Measurements from ENCODE around the gene CNTN6. TPM values are rescaled to one million over a fixed set of nuclear protein-coding genes. Genes with fewer than 3 reads are reported as not detected.
"Not testable (repeated sequence)": the region's sequence is repeated elsewhere in the genome, so short reads cannot be mapped to it uniquely, and the experiment has no call there.

Gene CNTN6
- total and polyA plus RNA-seq, 5 donors: 0.02 to 0.72 (median 0.14) TPM

GRCh38 chr3:1356101-1356500 is 263.3 kb downstream of the CNTN6 start:
- intact Hi-C loops (cut with DNase I): no loop called here
- H3K27me3 ChIP-seq (ENCODE audit: control insufficient read depth, insufficient read depth): no peaks in the 10 kb centered on the region
- H3K4me1 ChIP-seq (ENCODE audit: control insufficient read depth, insufficient read depth, low read length): no peaks in the 10 kb centered on the region
- H3K27ac ChIP-seq (ENCODE audit: low read length): no peak overlapping the region
- no peaks in the 10 kb centered on the region for H3K9me3 ChIP-seq (ENCODE audit: control insufficient read depth, low read length)
- no peak overlapping the region for H3K4me3 ChIP-seq (ENCODE audit: low read length)
- DNase-seq (no peak), ATAC-seq (no peak)
- 78% methylated on average over 3 of the region's 3 CpGs for WGBS

- 83% methylated on average over 2 of the region's 2 CpGs for WGBS
- no peaks in the 10 kb centered on the region for H3K27me3 ChIP-seq (ENCODE audit: control insufficient read depth, insufficient read depth)
- intact Hi-C loops (cut with DNase I): no loop called here
- no peak overlapping the region for H3K27ac ChIP-seq (ENCODE audit: low read length)
- no peak for ATAC-seq
- H3K9me3 ChIP-seq (ENCODE audit: control insufficient read depth, low read length): no peaks in the 10 kb centered on the region
- no peak overlapping the region for H3K4me3 ChIP-seq (ENCODE audit: low read length)
- no peak for DNase-seq
- no peaks in the 10 kb centered on the region for H3K4me1 ChIP-seq (ENCODE audit: control insufficient read depth, insufficient read depth, low read length)
Observed at GRCh38 chr3:1365528-1365927, 272.7 kb downstream of the CNTN6 start.

DNA sequence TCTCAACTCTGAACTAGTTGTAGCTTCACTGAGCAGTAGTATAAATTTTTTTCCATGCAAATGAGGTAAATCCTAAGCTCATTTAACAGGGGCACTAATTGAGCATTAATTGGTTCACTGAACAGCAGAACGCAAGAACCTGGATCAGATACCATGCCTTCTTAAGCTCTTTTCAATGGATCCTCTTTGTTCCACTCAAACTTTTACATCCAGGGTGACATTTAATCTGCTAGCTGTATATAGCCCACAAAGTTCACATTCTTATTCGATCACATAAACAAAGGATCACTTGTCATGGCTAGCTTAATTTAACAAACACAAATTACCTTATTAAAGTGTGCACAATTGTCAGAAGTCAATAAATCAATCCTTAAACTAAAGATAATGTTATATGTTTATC is 281.6 kb downstream of the CNTN6 start:
- WGBS: 82% methylated on average over 2 of the region's 2 CpGs
- ATAC-seq (no peak), DNase-seq (no peak)
- no peak overlapping the region for H3K27ac ChIP-seq (ENCODE audit: low read length)
- intact Hi-C loops (cut with DNase I): no loop called here
- H3K4me1 ChIP-seq (ENCODE audit: control insufficient read depth, insufficient read depth, low read length): no peaks in the 10 kb centered on the region
- H3K27me3 ChIP-seq (ENCODE audit: control insufficient read depth, insufficient read depth): no peaks in the 10 kb centered on the region
- H3K4me3 ChIP-seq (ENCODE audit: low read length): no peak overlapping the region
- H3K9me3 ChIP-seq (ENCODE audit: control insufficient read depth, low read length): no peaks in the 10 kb centered on the region

GRCh38 chr3:1375145-1375544 is 282.3 kb downstream of the CNTN6 start:
- no peak overlapping the region for H3K4me3 ChIP-seq (ENCODE audit: low read length)
- H3K4me1 ChIP-seq (ENCODE audit: control insufficient read depth, insufficient read depth, low read length): no peaks in the 10 kb centered on the region
- H3K27ac ChIP-seq (ENCODE audit: low read length): no peak overlapping the region
- no peak for ATAC-seq
- WGBS: 68% methylated on average over 1 of the region's 1 CpG
- no peaks in the 10 kb centered on the region for H3K27me3 ChIP-seq (ENCODE audit: control insufficient read depth, insufficient read depth)
- H3K9me3 ChIP-seq (ENCODE audit: control insufficient read depth, low read length): no peaks in the 10 kb centered on the region
- no peak for DNase-seq
- intact Hi-C loops (cut with DNase I): no loop called here

GRCh38 chr3:1380926-1381646 is 288.3 kb downstream of the CNTN6 start:
- no peak overlapping the region for H3K27ac ChIP-seq (ENCODE audit: low read length)
- no peak overlapping the region for H3K4me3 ChIP-seq (ENCODE audit: low read length)
- intact Hi-C loops (cut with DNase I): no loop called here
- H3K9me3 ChIP-seq (ENCODE audit: control insufficient read depth, low read length): no peaks in the 10 kb centered on the region
- WGBS: 76% methylated on average over 8 of the region's 8 CpGs
- DNase-seq (no peak), ATAC-seq (peak in 1 of 2 donors; percentile 41)
- H3K27me3 ChIP-seq (ENCODE audit: control insufficient read depth, insufficient read depth): no peaks in the 10 kb centered on the region
- no peaks in the 10 kb centered on the region for H3K4me1 ChIP-seq (ENCODE audit: control insufficient read depth, insufficient read depth, low read length)

- Histone ChIP-seq H3K4me1 (ENCODE audit: control insufficient read depth, insufficient read depth, low read length) (no peaks in the 10 kb centered on the region), H3K9me3 (ENCODE audit: control insufficient read depth, low read length) (no peaks in the 10 kb centered on the region), H3K27ac (ENCODE audit: low read length) (no peak overlapping the region), H3K27me3 (ENCODE audit: control insufficient read depth, insufficient read depth) (no peaks in the 10 kb centered on the region), H3K4me3 (ENCODE audit: low read length) (no peak overlapping the region)
- DNase-seq (no peak), ATAC-seq (no peak)
- intact Hi-C loops (cut with DNase I): no loop called here
- 71% methylated on average over 5 of the region's 5 CpGs for WGBS
Observed at GRCh38 chr3:1381647-1382036, 288.8 kb downstream of the CNTN6 start.

DNA sequence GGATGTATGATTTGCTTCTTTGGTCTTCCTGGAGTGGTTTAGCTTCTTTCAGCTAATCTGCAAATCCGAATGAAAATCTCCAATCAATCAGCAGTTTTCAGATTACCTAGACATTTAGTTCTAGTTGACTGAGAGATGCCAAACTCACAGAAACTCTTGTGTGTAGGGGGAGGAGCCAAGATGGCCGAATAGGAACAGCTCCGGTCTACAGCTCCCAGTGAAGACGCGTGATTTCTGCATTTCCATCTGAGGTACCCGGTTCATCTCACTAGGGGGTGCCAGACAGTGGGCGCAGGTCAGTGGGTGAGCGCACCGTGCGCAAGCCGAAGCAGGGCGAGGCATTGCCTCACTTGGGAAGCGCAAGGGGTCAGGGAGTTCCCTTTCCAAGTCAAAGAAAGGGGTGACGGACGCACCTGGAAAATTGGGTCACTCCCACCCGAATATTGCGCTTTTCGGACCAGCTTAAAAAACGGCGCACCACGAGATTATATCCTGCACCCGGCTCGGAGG is 294.6 kb downstream of the CNTN6 start:
- H3K27me3 ChIP-seq (ENCODE audit: control insufficient read depth, insufficient read depth); H3K9me3 ChIP-seq (ENCODE audit: control insufficient read depth, low read length); H3K4me1 ChIP-seq (ENCODE audit: control insufficient read depth, insufficient read depth, low read length); intact Hi-C loops (cut with DNase I); H3K27ac ChIP-seq (ENCODE audit: low read length); H3K4me3 ChIP-seq (ENCODE audit: low read length); ATAC-seq: not testable (repeated sequence)
- peak in 1 of 3 donors; percentile 11 for DNase-seq
- 89% methylated on average over 21 of the region's 23 CpGs for WGBS

GRCh38 chr3:1394188-1394587 is 301.4 kb downstream of the CNTN6 start:
- Histone ChIP-seq H3K27me3 (ENCODE audit: control insufficient read depth, insufficient read depth) (no peaks in the 10 kb centered on the region), H3K9me3 (ENCODE audit: control insufficient read depth, low read length) (no peaks in the 10 kb centered on the region), H3K4me1 (ENCODE audit: control insufficient read depth, insufficient read depth, low read length) (no peaks in the 10 kb centered on the region), H3K4me3 (ENCODE audit: low read length) (no peak overlapping the region), H3K27ac (ENCODE audit: low read length) (no peak overlapping the region)
- ATAC-seq (no peak), DNase-seq (peak in 2 of 3 donors; percentile 22 to 31)
- intact Hi-C loops (cut with DNase I): no loop called here
- WGBS: 94% methylated on average over 19 of the region's 19 CpGs

DNA sequence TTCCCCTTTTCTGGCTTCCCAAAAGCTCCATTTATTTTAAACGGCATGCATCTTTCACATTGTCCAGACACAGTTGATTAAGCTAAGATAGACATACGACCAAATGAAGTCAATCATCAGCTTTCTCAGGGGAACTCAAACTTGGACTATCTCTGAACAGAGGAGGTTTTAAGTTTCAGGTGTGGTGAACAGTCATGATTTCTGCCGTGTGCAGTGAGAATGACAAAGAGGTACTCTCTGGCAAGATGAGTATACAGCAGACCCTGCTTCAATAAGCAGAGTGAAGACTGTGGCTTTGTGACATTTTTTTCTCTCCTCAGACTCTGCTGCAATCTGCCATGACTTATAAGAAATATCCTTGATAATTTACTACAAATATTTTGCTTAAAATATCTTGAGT is 307.7 kb downstream of the CNTN6 start:
- intact Hi-C loops (cut with DNase I): no loop called here
- ATAC-seq (no peak), DNase-seq (no peak)
- no peak overlapping the region for H3K27ac ChIP-seq (ENCODE audit: low read length)
- 43% methylated on average over 3 of the region's 3 CpGs for WGBS
- H3K4me1 ChIP-seq (ENCODE audit: control insufficient read depth, insufficient read depth, low read length): no peaks in the 10 kb centered on the region
- no peaks in the 10 kb centered on the region for H3K27me3 ChIP-seq (ENCODE audit: control insufficient read depth, insufficient read depth)
- no peak overlapping the region for H3K4me3 ChIP-seq (ENCODE audit: low read length)
- H3K9me3 ChIP-seq (ENCODE audit: control insufficient read depth, low read length): no peaks in the 10 kb centered on the region

DNA sequence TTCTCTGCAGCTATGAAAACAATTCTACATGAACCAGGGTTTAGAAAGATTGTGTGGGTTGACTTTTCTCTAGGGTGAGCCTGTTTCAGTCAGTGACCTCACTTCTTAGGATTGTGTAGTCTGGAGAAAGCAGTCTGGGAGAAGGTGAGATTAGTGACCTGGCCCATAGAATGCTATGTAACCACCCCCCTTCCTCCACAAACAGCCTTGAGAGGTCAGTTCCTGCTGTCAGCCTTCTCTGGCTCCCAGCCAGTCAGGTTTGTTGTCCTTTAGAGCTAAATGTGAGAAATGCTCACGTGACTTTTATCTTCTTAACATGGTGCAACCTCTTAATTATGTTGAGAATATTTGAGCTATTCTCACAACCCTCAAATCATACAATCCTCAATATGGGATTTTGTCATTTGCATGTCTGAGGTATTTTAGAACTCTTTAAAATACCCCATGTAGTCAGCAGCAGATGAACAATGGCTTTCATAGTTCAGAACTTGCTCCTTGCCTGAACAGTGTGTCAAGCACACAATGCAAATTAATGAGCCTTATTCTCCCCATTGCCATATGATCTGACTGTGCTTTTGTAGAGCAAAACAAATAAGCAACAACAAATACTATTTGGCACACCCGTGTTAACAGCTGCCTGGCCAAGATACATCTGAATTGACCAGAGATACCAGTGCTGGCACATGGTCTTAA is 311.6 kb downstream of the CNTN6 start:
- no peak for DNase-seq
- H3K9me3 ChIP-seq (ENCODE audit: control insufficient read depth, low read length): no peaks in the 10 kb centered on the region
- 40% methylated on average over 2 of the region's 2 CpGs for WGBS
- no peaks in the 10 kb centered on the region for H3K4me1 ChIP-seq (ENCODE audit: control insufficient read depth, insufficient read depth, low read length)
- H3K4me3 ChIP-seq (ENCODE audit: low read length): no peak overlapping the region
- H3K27me3 ChIP-seq (ENCODE audit: control insufficient read depth, insufficient read depth): no peaks in the 10 kb centered on the region
- ATAC-seq: no peak
- intact Hi-C loops (cut with DNase I): no loop called here
- no peak overlapping the region for H3K27ac ChIP-seq (ENCODE audit: low read length)

DNA sequence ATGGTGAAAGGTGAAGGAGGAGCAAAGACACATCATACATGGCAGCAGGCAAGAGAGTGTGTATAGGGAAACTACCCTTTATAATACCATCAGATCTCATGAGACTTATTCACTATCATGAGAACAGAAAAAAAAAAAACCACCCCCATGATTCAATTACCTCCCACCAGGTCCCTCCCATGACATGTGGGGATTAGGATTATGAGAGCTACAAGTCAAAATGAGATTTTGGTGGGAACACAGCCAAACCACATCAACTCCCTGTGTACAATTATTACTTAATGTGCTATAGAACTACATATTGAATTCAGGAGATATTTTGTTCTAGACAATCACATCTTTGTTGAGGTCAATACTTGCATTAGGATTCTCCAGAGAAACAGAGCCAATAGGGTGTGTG is 313.4 kb downstream of the CNTN6 start:
- H3K4me3 ChIP-seq (ENCODE audit: low read length): no peak overlapping the region
- H3K27ac ChIP-seq (ENCODE audit: low read length): no peak overlapping the region
- no peaks in the 10 kb centered on the region for H3K4me1 ChIP-seq (ENCODE audit: control insufficient read depth, insufficient read depth, low read length)
- DNase-seq (no peak), ATAC-seq (no peak)
- intact Hi-C loops (cut with DNase I): no loop called here
- no peaks in the 10 kb centered on the region for H3K9me3 ChIP-seq (ENCODE audit: control insufficient read depth, low read length)
- H3K27me3 ChIP-seq (ENCODE audit: control insufficient read depth, insufficient read depth): no peaks in the 10 kb centered on the region

Data from right cardiac atrium (tissue), 5 donors.